DND-41 (cell line): ENCODE measurements around the gene RNF212B.
"Not testable (repeated sequence)": the region's sequence is repeated elsewhere in the genome, so short reads cannot be mapped to it uniquely, and the experiment has no call there.

Experiments
- ATAC-seq: fragments of 200-7000 bp; cut with Tn5 transposase; 3 replicates; pipeline ENCODE4 v1.9.1; 2021; ENCODE audit warnings: low read depth; ENCODE audit not compliant: insufficient read depth
- DNase-seq: peaks from one replicate; pipeline ENCODE4 v3.0.0-alpha.2; 2020
- H2AFZ ChIP-seq: 2 replicates; pipeline ENCODE4 v1.6.0; 2012; ENCODE audit warnings: low read depth, low read length
- H3K27ac ChIP-seq: 2 replicates; pipeline ENCODE4 v1.5.1; 2012; ENCODE audit warnings: low read length, inconsistent platforms
- H3K27me3 ChIP-seq: fragments of 200-600 bp; sonication (generic); 2 replicates; pipeline ENCODE4 v1.6.0; 2012; ENCODE audit warnings: low read length, mild to moderate bottlenecking, inconsistent platforms; ENCODE audit not compliant: insufficient read depth, poor library complexity
- H3K36me3 ChIP-seq: 2 replicates; pipeline ENCODE4 v1.5.1; 2012; ENCODE audit warnings: low read length, inconsistent platforms; ENCODE audit not compliant: insufficient read depth
- H3K4me1 ChIP-seq: 2 replicates; pipeline ENCODE4 v1.5.1; 2012; ENCODE audit warnings: mild to moderate bottlenecking, low read length; ENCODE audit not compliant: insufficient read depth
- H3K4me2 ChIP-seq: 2 replicates; pipeline ENCODE4 v1.6.0; 2012; ENCODE audit warnings: mild to moderate bottlenecking, moderate library complexity, low read length, inconsistent platforms; ENCODE audit not compliant: insufficient read depth
- H3K4me3 ChIP-seq, 2 experiments: fragments of 200-600 bp in 1 of 2; shearing (Covaris generic) in 1 of 2; 2 replicates each; pipeline ENCODE4 v1.5.1; 2012 to 2016; ENCODE audit warnings: inconsistent platforms in 2 of 2, low read length in 2 of 2, mild to moderate bottlenecking in 2 of 2, low read depth in 1 of 2, moderate library complexity in 1 of 2
- H3K79me2 ChIP-seq: 2 replicates; pipeline ENCODE4 v1.6.0; 2012; ENCODE audit warnings: low read length, inconsistent platforms; ENCODE audit not compliant: insufficient read depth
- H3K9ac ChIP-seq: 2 replicates; pipeline ENCODE4 v1.6.0; 2012; ENCODE audit warnings: low read depth, mild to moderate bottlenecking, inconsistent platforms, low read length, moderate library complexity
- H3K9me3 ChIP-seq: 2 replicates; pipeline ENCODE4 v1.5.1; 2012; ENCODE audit warnings: low read length, moderate library complexity, mild to moderate bottlenecking, inconsistent platforms; ENCODE audit not compliant: insufficient read depth, severe bottlenecking
- H4K20me1 ChIP-seq: 2 replicates; pipeline ENCODE4 v1.6.0; 2012; ENCODE audit warnings: low read length; ENCODE audit not compliant: insufficient read depth
- EZH2 ChIP-seq: IDR thresholded peaks from 3 replicates; pipeline ENCODE4 v1.6.1; 2012; ENCODE audit warnings: borderline replicate concordance, low read depth, mild to moderate bottlenecking, moderate library complexity, low read length, inconsistent platforms; ENCODE audit not compliant: severe bottlenecking
- TF ChIP-seq, protein P1 (sequence below): IDR thresholded peaks from 2 replicates; pipeline ENCODE4 v1.5.1; 2012; ENCODE audit warnings: borderline replicate concordance, low read length, moderate library complexity, mild to moderate bottlenecking; ENCODE audit not compliant: poor library complexity, severe bottlenecking; ENCODE audit errors: extremely low read depth

Gene RNF212B

DNA sequence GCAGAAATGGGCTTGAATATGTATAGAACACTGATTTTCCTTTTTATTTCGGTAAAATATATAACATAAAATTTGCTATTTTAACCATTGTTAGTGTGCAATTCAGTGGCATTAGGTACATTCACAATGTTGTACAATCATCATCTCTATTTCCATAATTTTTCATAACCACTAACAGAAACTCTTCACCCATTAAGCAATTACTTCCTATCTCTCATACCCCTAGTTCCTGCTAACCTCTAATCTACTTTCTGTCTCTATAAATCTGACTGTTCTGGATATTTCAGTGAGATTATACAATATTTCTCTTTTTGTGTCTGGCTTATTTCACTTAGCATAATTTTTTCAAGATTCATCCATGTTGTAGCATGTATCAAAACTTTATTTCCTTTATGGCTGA, 8.9 kb upstream of the RNF212B start:
- Histone ChIP-seq H3K4me3 (no peak overlapping the region), H3K9ac (no peak overlapping the region), H3K27me3 (no peaks in the 10 kb centered on the region), H3K4me2 (no peak overlapping the region), H2AFZ (no peak overlapping the region), H3K9me3 (no peaks in the 10 kb centered on the region), H3K27ac (no peak overlapping the region), H3K36me3 (no peaks in the 10 kb centered on the region), H3K79me2 (no peaks in the 10 kb centered on the region), H4K20me1 (no peaks in the 10 kb centered on the region), H3K4me1 (no peaks in the 10 kb centered on the region)
- no peak for TF ChIP-seq EZH2
- TF ChIP-seq, protein P1, sequence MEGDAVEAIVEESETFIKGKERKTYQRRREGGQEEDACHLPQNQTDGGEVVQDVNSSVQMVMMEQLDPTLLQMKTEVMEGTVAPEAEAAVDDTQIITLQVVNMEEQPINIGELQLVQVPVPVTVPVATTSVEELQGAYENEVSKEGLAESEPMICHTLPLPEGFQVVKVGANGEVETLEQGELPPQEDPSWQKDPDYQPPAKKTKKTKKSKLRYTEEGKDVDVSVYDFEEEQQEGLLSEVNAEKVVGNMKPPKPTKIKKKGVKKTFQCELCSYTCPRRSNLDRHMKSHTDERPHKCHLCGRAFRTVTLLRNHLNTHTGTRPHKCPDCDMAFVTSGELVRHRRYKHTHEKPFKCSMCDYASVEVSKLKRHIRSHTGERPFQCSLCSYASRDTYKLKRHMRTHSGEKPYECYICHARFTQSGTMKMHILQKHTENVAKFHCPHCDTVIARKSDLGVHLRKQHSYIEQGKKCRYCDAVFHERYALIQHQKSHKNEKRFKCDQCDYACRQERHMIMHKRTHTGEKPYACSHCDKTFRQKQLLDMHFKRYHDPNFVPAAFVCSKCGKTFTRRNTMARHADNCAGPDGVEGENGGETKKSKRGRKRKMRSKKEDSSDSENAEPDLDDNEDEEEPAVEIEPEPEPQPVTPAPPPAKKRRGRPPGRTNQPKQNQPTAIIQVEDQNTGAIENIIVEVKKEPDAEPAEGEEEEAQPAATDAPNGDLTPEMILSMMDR = no peak
- DNase-seq (no peak), ATAC-seq (no peak)

DNA sequence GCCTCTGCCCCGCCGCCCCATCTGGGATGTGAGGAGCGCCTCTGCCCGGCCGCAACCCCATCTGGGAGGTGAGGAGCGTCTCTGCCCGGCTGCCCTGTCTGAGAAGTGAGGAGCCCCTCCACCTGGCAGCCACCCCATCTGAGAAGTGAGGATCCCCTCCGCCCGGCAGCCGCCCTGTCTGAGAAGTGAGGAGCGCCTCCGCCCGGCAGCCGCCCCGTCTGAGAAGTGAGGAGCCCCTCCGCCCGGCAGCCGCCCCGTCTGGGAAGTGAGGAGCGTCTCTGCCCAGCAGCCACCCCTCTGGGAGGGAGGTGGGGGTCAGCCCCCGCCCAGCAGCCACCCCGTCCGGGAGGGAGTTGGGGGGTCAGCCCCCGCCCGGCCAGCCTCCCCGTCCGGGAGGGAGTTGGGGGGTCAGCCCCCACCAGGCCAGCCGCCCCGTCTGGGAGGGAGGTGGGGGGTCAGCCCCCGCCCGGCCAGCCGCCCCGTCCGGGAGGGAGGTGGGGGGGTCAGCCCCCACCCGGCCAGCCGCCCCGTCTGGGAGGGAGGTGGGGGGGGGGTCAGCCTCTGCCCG, 5.4 kb upstream of the RNF212B start:
- not testable (repeated sequence) for H3K4me2 ChIP-seq, H3K27ac ChIP-seq, H3K27me3 ChIP-seq, DNase-seq, H3K4me1 ChIP-seq, H3K9me3 ChIP-seq, H4K20me1 ChIP-seq, ATAC-seq, H2AFZ ChIP-seq, H3K79me2 ChIP-seq, H3K36me3 ChIP-seq, H3K9ac ChIP-seq, H3K4me3 ChIP-seq

DNA sequence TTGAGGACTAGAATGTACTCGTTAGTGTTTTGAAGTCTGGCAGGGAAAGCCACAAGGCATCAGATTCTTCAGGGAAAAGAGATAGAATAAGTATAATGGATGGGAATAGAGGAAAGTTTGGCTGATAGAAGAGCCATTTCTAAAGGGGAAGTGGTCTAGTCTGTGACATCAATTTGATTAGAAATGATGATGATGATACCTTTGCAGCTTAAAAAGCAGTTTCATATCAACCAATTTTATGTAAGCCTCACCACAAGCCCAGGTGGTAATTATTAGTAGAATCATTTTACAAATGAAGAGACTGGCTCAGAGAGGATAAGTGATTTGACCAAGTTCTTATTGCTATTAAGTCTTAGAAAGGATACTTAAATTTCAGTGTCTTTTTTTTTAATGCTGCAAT, 2.9 kb downstream of the RNF212B start:
- Histone ChIP-seq H3K4me1 (no peaks in the 10 kb centered on the region), H3K4me2 (no peak overlapping the region), H4K20me1 (no peaks in the 10 kb centered on the region), H3K4me3 (no peak overlapping the region), H3K9ac (no peak overlapping the region), H3K27me3 (peaks cover 11% of the 10 kb centered on the region), H3K36me3 (no peaks in the 10 kb centered on the region), H3K27ac (no peak overlapping the region), H3K9me3 (no peaks in the 10 kb centered on the region), H3K79me2 (no peaks in the 10 kb centered on the region), H2AFZ (no peak overlapping the region)
- TF ChIP-seq, protein P1 = no peak
- DNase-seq (no peak), ATAC-seq (no peak)

DNA sequence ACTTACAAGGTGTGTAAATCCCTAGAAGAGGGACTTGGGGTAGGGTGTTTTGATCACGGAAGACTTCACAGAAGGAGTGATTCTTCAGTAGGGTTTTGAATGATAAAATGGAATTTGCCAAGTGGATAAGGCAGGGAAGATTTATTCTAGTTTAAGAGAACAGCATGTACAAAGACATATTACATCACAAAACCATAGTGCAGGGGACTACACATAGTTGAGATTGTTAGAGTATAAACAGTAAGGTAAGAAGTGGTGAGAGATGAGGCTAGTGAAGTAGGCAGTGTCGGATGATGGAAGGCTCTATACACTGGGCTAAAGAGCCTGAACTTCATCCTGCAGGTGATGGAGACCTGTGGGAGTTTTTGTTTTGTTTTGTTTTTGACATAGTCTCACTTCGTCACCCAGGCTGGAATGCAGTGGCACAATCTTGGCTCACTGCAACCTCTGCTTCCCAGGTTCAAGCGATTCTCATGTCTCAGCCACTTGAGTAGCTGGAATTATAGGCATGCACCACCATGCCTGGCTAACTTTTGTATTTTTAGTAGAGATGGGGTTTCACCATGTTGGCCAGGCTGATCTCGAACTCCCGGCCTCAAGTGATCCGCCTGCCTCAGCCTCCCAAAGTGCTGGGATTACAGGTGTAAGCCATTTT, 3.5 kb downstream of the RNF212B start:
- not testable (repeated sequence) for H4K20me1 ChIP-seq, H3K9ac ChIP-seq, H3K9me3 ChIP-seq, H3K4me3 ChIP-seq, H3K36me3 ChIP-seq, H3K4me1 ChIP-seq, DNase-seq, H2AFZ ChIP-seq, H3K27ac ChIP-seq, ATAC-seq, H3K79me2 ChIP-seq, H3K4me2 ChIP-seq
- H3K27me3 ChIP-seq = peaks cover 11% of the 10 kb centered on the region
